K562 (cell line): ENCODE data around the gene LRRC9. TPM values are rescaled to one million over a fixed set of nuclear protein-coding genes. Genes with fewer than 3 reads are reported as not detected.

Source experiments
- ATF7 ChIP-seq: fragments of 450-650 bp; IDR thresholded peaks from 2 replicates; pipeline ENCODE4 v1.7.1; 2014; ENCODE audit warnings: mild to moderate bottlenecking, moderate library complexity
- FOXP1 ChIP-seq: sonication (generic); formaldehyde crosslinking; IDR thresholded peaks from 2 replicates; pipeline ENCODE4 v1.8.0; 2022; ENCODE audit warnings: mild to moderate bottlenecking, missing genetic modification reagents
- GABPB1 ChIP-seq: sonication (generic); formaldehyde crosslinking; IDR thresholded peaks from 2 replicates; pipeline ENCODE4 v1.8.0; 2022; ENCODE audit warnings: mild to moderate bottlenecking, missing genetic modification reagents
- MCM5 ChIP-seq: fragments of 450-650 bp; IDR thresholded peaks from 2 replicates; pipeline ENCODE4 v1.6.1; 2016; ENCODE audit warnings: low read depth
- NR4A1 ChIP-seq, 2 experiments: fragments of 250-450 bp in 1 of 2; fragments of 450-650 bp in 1 of 2; sonication (Bioruptor Pico) in 1 of 2; IDR thresholded peaks; 2 replicates each; pipeline versions ENCODE4 v1.4.0 to v1.6.1; 2016 to 2020; ENCODE audit warnings: mild to moderate bottlenecking in 2 of 2, missing compliant biosample characterization in 1 of 2, missing genetic modification characterization in 1 of 2, moderate library complexity in 1 of 2
- POLR2AphosphoS5 ChIP-seq: IDR thresholded peaks from 2 replicates; pipeline ENCODE4 v1.6.1; 2011; ENCODE audit warnings: mild to moderate bottlenecking, low read depth, low read length, moderate library complexity; ENCODE audit not compliant: control insufficient read depth, insufficient read depth
- PTTG1 ChIP-seq: fragments of 450-650 bp; IDR thresholded peaks from 2 replicates; pipeline ENCODE4 v1.6.1; 2016; ENCODE audit warnings: low read depth, mild to moderate bottlenecking, missing genetic modification characterization, missing compliant biosample characterization
- ZKSCAN3 ChIP-seq: fragments of 250-450 bp; sonication (Bioruptor Pico); IDR thresholded peaks from 2 replicates; pipeline ENCODE4 v1.4.0; 2020
- ZNF449 ChIP-seq: fragments of 250-450 bp; sonication (Bioruptor Pico); IDR thresholded peaks from 2 replicates; pipeline ENCODE4 v1.8.0; 2022; ENCODE audit warnings: moderate library complexity, mild to moderate bottlenecking, inconsistent platforms
- ZNF584 ChIP-seq: fragments of 200-800 bp; sonication (Bioruptor generic); IDR thresholded peaks from 2 replicates; pipeline ENCODE4 v1.6.1; 2016; ENCODE audit warnings: low read depth, mild to moderate bottlenecking, missing genetic modification characterization, missing compliant biosample characterization
- ZNF586 ChIP-seq: fragments of 450-650 bp; formaldehyde crosslinking; conservative IDR thresholded peaks from 2 replicates; pipeline ENCODE4 v1.4.0; 2020; ENCODE audit warnings: mild to moderate bottlenecking, moderate library complexity
- ZNF766 ChIP-seq: fragments of 200-800 bp; sonication (Bioruptor generic); conservative IDR thresholded peaks from 2 replicates; pipeline ENCODE4 v1.6.1; 2016; ENCODE audit warnings: missing genetic modification characterization, missing compliant biosample characterization
- polyA plus RNA-seq, 8 experiments: library from polyadenylated mRNA; depleted of rRNA in 4 of 8; stranded (reverse) in 5 of 8; unstranded in 3 of 8; fragments of >200 nt; fragmentation: Nextera tagmentation in 2 of 8; fragmentation: Illumina TruSeq in 1 of 8; extraction: Ambion mirVana in 2 of 8; extraction: Trizol in 1 of 8; gene quantifications; 2 replicates each; pipeline versions ENCODE4 v1.2.1 to v1.2.3, GENCODE V29; 2011 to 2014; ENCODE audit warnings: inconsistent platforms in 1 of 8, missing spikeins in 1 of 8
- total RNA-seq, 7 experiments: library from RNA; depleted of rRNA in 6 of 7; stranded (reverse); fragments of >200 nt in 6 of 7; fragmentation: Illumina TruSeq in 2 of 7; extraction: Trizol in 2 of 7; gene quantifications; 2 replicates each; pipeline versions ENCODE4 v1.2.1 to v1.2.3, GENCODE V29; 2011 to 2021; ENCODE audit warnings: low replicate concordance in 1 of 7
- TF ChIP-seq, protein P1 (sequence below): fragments of 200-600 bp; sonication (generic); IDR thresholded peaks from one replicate; pipeline ENCODE4 v1.6.1; 2012; ENCODE audit warnings: mild to moderate bottlenecking, low read depth, low read length, inconsistent platforms
- TF ChIP-seq, protein P2 (sequence below): fragments of 250-450 bp; sonication (Bioruptor Pico); IDR thresholded peaks from 2 replicates; pipeline ENCODE4 v1.5.0; 2020; ENCODE audit warnings: mild to moderate bottlenecking, borderline replicate concordance

LRRC9 gene
- total and polyA plus RNA-seq, 9 of the 15 experiments (the other 6 are each of a cell fraction or from before 2014, with no cell fraction given): not detected

DNA sequence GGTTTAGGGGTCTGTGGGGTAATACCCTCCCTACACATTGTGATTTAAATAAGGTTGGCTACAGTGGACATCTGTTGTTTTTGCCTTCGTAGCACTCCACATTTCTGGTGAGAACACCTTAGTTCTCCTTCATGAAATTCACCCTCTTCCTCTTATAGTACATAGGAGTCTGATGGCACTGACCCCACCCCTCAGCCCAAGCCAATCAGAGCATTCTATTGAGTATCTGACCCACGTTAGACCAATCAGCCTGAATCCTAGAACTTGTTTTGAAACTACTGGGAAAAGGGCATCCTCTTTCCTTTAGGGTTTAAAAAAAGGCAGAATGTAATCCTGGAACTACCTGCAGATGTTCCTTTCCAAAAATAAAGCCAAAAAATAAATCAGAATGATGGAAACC lies 15.8 kb upstream of the LRRC9 start (continued):
- TF ChIP-seq, protein P1, sequence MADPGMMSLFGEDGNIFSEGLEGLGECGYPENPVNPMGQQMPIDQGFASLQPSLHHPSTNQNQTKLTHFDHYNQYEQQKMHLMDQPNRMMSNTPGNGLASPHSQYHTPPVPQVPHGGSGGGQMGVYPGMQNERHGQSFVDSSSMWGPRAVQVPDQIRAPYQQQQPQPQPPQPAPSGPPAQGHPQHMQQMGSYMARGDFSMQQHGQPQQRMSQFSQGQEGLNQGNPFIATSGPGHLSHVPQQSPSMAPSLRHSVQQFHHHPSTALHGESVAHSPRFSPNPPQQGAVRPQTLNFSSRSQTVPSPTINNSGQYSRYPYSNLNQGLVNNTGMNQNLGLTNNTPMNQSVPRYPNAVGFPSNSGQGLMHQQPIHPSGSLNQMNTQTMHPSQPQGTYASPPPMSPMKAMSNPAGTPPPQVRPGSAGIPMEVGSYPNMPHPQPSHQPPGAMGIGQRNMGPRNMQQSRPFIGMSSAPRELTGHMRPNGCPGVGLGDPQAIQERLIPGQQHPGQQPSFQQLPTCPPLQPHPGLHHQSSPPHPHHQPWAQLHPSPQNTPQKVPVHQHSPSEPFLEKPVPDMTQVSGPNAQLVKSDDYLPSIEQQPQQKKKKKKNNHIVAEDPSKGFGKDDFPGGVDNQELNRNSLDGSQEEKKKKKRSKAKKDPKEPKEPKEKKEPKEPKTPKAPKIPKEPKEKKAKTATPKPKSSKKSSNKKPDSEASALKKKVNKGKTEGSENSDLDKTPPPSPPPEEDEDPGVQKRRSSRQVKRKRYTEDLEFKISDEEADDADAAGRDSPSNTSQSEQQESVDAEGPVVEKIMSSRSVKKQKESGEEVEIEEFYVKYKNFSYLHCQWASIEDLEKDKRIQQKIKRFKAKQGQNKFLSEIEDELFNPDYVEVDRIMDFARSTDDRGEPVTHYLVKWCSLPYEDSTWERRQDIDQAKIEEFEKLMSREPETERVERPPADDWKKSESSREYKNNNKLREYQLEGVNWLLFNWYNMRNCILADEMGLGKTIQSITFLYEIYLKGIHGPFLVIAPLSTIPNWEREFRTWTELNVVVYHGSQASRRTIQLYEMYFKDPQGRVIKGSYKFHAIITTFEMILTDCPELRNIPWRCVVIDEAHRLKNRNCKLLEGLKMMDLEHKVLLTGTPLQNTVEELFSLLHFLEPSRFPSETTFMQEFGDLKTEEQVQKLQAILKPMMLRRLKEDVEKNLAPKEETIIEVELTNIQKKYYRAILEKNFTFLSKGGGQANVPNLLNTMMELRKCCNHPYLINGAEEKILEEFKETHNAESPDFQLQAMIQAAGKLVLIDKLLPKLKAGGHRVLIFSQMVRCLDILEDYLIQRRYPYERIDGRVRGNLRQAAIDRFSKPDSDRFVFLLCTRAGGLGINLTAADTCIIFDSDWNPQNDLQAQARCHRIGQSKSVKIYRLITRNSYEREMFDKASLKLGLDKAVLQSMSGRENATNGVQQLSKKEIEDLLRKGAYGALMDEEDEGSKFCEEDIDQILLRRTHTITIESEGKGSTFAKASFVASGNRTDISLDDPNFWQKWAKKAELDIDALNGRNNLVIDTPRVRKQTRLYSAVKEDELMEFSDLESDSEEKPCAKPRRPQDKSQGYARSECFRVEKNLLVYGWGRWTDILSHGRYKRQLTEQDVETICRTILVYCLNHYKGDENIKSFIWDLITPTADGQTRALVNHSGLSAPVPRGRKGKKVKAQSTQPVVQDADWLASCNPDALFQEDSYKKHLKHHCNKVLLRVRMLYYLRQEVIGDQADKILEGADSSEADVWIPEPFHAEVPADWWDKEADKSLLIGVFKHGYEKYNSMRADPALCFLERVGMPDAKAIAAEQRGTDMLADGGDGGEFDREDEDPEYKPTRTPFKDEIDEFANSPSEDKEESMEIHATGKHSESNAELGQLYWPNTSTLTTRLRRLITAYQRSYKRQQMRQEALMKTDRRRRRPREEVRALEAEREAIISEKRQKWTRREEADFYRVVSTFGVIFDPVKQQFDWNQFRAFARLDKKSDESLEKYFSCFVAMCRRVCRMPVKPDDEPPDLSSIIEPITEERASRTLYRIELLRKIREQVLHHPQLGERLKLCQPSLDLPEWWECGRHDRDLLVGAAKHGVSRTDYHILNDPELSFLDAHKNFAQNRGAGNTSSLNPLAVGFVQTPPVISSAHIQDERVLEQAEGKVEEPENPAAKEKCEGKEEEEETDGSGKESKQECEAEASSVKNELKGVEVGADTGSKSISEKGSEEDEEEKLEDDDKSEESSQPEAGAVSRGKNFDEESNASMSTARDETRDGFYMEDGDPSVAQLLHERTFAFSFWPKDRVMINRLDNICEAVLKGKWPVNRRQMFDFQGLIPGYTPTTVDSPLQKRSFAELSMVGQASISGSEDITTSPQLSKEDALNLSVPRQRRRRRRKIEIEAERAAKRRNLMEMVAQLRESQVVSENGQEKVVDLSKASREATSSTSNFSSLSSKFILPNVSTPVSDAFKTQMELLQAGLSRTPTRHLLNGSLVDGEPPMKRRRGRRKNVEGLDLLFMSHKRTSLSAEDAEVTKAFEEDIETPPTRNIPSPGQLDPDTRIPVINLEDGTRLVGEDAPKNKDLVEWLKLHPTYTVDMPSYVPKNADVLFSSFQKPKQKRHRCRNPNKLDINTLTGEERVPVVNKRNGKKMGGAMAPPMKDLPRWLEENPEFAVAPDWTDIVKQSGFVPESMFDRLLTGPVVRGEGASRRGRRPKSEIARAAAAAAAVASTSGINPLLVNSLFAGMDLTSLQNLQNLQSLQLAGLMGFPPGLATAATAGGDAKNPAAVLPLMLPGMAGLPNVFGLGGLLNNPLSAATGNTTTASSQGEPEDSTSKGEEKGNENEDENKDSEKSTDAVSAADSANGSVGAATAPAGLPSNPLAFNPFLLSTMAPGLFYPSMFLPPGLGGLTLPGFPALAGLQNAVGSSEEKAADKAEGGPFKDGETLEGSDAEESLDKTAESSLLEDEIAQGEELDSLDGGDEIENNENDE: no peak
- TF ChIP-seq ZNF584 (CRISPR knock-in tag) (no peak), GABPB1 (CRISPR knock-in tag) (no peak), ZNF766 (no peak), ATF7 (no peak), ZKSCAN3 (CRISPR knock-in tag) (no peak), PTTG1 (tag) (no peak), ZNF449 (no peak), MCM5 (no peak), NR4A1 (CRISPR knock-in tag; IDR thresholded peaks at IDR 0.05) (no peak), NR4A1 (tag; IDR thresholded peaks at IDR 0.05) (no peak), FOXP1 (CRISPR knock-in tag) (no peak), POLR2AphosphoS5 (no peak), ZNF586 (CRISPR knock-in tag) (no peak)
- TF ChIP-seq, protein P2, sequence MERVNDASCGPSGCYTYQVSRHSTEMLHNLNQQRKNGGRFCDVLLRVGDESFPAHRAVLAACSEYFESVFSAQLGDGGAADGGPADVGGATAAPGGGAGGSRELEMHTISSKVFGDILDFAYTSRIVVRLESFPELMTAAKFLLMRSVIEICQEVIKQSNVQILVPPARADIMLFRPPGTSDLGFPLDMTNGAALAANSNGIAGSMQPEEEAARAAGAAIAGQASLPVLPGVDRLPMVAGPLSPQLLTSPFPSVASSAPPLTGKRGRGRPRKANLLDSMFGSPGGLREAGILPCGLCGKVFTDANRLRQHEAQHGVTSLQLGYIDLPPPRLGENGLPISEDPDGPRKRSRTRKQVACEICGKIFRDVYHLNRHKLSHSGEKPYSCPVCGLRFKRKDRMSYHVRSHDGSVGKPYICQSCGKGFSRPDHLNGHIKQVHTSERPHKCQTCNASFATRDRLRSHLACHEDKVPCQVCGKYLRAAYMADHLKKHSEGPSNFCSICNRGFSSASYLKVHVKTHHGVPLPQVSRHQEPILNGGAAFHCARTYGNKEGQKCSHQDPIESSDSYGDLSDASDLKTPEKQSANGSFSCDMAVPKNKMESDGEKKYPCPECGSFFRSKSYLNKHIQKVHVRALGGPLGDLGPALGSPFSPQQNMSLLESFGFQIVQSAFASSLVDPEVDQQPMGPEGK (CRISPR knock-in tag): no peak
